GM12874 (cell line): ENCODE data around the gene PTX4.

ENCODE experiments used
- CTCF ChIP-seq: IDR thresholded peaks from 2 replicates; pipeline ENCODE4 v1.5.1; 2011; ENCODE audit warnings: low read depth, mild to moderate bottlenecking, control low read depth, low read length, moderate library complexity; ENCODE audit not compliant: insufficient read depth

PTX4 gene

DNA sequence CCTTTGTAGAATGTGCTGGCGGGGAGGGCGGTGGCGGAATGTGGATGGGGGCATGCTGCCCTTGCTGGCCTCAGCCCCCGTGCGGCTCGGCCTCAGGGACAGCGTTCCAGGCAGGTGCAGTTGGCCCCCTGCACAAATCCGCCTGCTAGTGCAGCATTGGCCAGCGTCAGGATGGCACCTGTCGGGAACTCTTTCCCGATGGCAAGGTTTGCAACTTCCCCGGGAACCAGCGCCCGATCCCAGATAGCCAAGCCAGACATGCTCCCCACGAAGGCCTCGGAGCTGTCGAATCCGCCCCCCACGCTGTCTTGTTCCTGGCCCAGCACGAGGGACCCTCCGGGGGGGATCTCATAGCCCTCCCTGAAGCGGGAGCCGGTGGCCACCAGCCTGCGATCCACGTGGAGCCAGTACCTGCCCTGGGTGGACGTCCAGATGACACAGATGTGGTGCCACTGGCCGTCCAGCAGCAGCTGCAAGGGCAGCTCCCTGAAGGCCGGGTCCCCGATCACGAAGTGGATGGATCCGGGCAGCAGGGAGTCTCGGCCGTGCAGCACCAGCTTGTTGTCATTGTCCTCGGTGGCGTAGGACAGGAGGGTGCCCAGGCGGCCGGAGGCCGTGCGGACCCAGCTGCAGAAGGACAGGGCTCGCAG is 2.8 kb downstream of the PTX4 start:
- TF ChIP-seq CTCF = no peak

DNA sequence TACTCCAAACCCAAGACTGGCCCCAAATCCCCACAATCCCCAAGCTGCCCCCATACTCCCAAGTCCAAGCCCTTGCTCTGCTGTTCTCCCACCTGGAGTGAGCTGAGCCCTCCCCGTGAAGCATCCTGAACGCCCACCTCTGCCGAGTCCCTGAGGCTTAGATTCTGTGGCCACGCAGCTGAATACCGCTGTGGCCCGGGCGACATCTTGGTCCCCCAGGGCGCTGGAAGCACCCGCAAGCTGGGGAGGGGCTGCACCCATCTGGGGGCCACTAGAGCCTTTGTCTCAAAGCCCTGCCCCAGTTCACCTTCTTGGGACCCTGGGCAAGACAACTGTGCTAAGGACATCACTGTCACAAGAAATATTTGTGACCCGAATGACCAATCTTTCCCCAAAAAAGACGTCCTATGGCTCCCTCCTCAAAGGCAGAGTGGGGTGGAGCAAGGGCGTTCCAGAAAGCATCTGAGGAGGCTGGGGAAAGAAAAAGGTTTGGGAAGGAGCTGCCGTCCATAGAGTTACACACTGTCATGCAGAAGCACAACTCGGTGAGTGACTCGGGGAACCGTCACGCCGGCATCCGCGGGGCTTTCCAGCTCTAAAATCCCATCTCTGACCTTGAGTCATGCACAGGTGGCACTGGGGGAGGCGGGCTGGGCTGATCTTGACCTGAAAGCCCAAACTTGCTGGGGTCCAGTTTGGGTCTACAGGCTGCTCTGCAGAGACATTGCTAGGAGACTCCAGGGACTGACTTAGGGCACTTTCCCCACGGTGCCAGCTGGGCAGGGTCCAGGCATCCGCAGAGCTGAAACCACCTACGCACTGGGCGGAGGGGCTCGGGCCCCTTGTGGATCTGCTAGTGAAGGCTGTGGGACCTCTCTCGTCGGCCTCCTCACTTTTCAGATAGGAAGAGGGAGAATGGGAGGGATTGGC is 6.6 kb downstream of the PTX4 start:
- no peak for TF ChIP-seq CTCF

DNA sequence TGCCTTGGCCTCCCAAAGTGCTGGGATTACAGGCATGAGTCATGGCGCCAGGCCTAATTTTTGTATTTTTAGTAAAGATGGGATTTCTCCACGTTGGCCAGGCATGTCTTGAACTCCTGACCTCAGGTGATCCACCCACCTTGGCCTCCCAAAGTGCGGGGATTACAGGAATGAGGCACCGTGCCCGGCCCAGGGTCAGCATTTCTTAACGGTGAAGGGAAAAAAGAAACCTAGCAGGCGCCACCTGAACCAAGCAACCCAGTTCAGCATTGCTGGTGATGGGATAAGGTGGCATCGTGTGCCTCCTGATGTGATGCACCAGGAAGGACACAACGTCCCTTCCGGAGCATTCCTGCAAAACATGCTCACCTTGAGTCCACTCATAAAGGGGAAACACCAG is 11.7 kb downstream of the PTX4 start:
- TF ChIP-seq CTCF = no peak

GRCh38 chr16:1475552-1476114 is 13.1 kb downstream of the PTX4 start:
- no peak for TF ChIP-seq CTCF

DNA sequence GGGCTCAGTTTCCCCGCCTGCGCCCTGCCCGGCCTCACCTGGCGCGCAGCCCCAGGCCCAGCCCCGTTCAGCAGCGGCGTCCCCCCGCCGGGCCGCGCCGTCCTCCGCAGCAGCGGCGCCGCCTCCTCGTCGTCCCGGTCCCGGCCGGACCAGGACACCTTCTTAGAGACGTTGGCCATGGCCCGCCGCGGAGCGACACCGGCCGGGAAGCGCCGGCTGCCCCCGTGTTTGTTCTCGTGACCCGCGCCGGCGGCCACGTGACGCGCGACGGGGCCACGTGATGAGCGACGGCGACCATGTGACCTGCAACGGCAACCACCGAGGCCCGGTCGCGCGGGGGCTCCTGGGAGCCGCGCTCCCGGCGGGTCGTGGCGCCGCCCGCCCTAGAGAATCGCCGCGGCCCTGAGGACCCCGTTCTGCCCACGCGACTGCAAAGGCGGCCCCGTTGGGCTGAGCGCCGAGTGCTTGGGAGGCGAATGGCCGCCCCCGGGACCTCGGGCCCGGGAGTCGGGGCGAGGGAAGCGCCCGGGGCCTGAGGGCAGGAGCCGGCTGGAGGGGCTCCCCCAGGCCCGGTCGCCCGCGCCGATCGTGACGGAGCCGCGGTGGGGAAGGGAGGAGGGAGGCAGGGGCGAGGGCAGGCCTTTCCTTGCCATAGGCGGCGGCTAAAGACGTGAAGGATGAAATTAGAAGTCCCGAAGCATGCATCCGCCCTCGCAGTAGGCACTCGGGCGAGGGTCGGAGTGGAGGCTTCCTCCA is 13.8 kb downstream of the PTX4 start, which contains the start of gene CLCN7:
Gene CLCN7 (minus strand): TSS at position 233 of the 756 bp plus-strand sequence. CDS start 54 bp downstream, at position 179.
- no peak for TF ChIP-seq CTCF

DNA sequence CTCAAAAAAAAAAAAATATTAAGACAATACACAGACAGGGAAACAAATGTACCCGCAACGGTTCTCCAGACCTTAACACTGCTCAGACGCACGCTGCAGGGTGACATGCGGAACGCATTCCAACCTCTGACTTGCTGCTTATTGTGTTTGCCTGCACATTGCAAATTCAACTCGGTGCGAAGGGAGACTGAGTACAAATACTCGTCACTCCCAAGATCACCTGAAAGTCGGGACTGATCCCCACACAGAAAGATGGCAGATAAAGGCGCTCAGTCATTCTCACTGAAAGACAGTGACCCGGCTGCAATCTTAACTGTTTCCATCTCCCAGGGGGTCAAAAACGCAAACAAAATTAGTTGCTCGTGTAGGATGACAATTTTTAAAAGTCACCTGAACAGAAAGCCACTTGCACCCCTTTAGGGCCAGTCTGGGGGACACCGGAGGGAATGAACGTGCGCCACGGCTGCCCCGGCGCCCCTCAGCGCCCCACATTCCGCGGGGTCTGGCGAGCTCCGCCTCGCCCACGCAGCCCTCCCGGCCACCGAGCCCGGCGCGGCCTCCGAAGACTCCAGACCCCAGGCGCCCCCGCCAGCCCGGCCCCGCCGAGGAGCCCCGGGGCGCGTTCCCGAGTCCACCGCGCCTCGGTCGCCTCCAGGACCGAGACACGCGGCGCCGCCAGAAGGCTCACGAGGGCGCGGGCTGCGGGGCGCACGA is 14.5 kb downstream of the PTX4 start:
- TF ChIP-seq CTCF = no peak
